GM19239 (cell line): ENCODE measurements around the gene ARSJ.
A peak's percentile ranks its signal among the peaks of the same experiment; 100 is the strongest.
"Not testable (repeated sequence)": the region's sequence is repeated elsewhere in the genome, so short reads cannot be mapped to it uniquely, and the experiment has no call there.

Source experiments
- DNase-seq: peaks from one replicate; pipeline ENCODE4 v3.0.0; 2011; ENCODE audit warnings: low spot score; ENCODE audit not compliant: insufficient read length
- FAIRE-seq: peaks from 2 replicates; lab custom pipeline; 2011; peaks lifted over from hg19 to GRCh38; lab: Jason Lieb, UNC

The ARSJ gene

GRCh38 chr4:113960684-113961321 lies 18.6 kb downstream of the ARSJ start:
- FAIRE-seq: no peak
- DNase-seq: no peak

- FAIRE-seq: no peak
- no peak for DNase-seq
Measured at GRCh38 chr4:113959539-113959937, 19.9 kb downstream of the ARSJ start.

GRCh38 chr4:113958766-113959538 lies 20.5 kb downstream of the ARSJ start:
- FAIRE-seq: peak; percentile 60
- no peak for DNase-seq

- FAIRE-seq (no peak), DNase-seq (no peak)
Measured at GRCh38 chr4:113957956-113958355, 21.5 kb downstream of the ARSJ start.

- FAIRE-seq (peak; percentile 66), DNase-seq (no peak)
Measured at GRCh38 chr4:113955948-113956347, 23.5 kb downstream of the ARSJ start.

- DNase-seq (no peak), FAIRE-seq (peak; percentile 40)
Measured at GRCh38 chr4:113955411-113955810, 24.0 kb downstream of the ARSJ start.

- DNase-seq (no peak), FAIRE-seq (peak; percentile 59)
Measured at GRCh38 chr4:113953888-113954287, 25.6 kb downstream of the ARSJ start.

GRCh38 chr4:113952452-113953029 lies 26.9 kb downstream of the ARSJ start:
- peak; percentile 20 for DNase-seq

GRCh38 chr4:113951263-113951662 lies 28.2 kb downstream of the ARSJ start:
- no peak for FAIRE-seq
- DNase-seq: no peak

More at GRCh38 chr4:113952452-113953029, 26.9 kb downstream of the ARSJ start:
- peak; percentile 99 for FAIRE-seq

GRCh38 chr4:113950207-113950606 lies 29.2 kb downstream of the ARSJ start:
- DNase-seq: no peak

GRCh38 chr4:113947484-113947883 lies 32.0 kb downstream of the ARSJ start:
- no peak for DNase-seq
- no peak for FAIRE-seq

More at GRCh38 chr4:113950207-113950606, 29.2 kb downstream of the ARSJ start:
- peak; percentile 78 for FAIRE-seq

- DNase-seq: no peak
- FAIRE-seq: no peak
Measured at GRCh38 chr4:113945906-113946305, 33.5 kb downstream of the ARSJ start.

GRCh38 chr4:113943863-113944262 lies 35.6 kb downstream of the ARSJ start:
- no peak for DNase-seq
- FAIRE-seq: peak; percentile 18

GRCh38 chr4:113943085-113943484 lies 36.4 kb downstream of the ARSJ start:
- FAIRE-seq (no peak), DNase-seq (no peak)

GRCh38 chr4:113941836-113942235 lies 37.6 kb downstream of the ARSJ start:
- DNase-seq: no peak
- no peak for FAIRE-seq

GRCh38 chr4:113940103-113940502 lies 39.3 kb downstream of the ARSJ start:
- not testable (repeated sequence) for DNase-seq, FAIRE-seq

GRCh38 chr4:113935190-113935589 lies 44.3 kb downstream of the ARSJ start:
- DNase-seq (no peak), FAIRE-seq (no peak)

- not testable (repeated sequence) for DNase-seq, FAIRE-seq
Measured at GRCh38 chr4:113924706-113925105, 54.7 kb downstream of the ARSJ start.

GRCh38 chr4:113921089-113921794 lies 58.2 kb downstream of the ARSJ start:
- DNase-seq (no peak), FAIRE-seq (peak; percentile 44)

- FAIRE-seq (no peak), DNase-seq (no peak)
Measured at GRCh38 chr4:113919611-113920010, 59.8 kb downstream of the ARSJ start.

- no peak for DNase-seq
- FAIRE-seq: no peak
Measured at GRCh38 chr4:113919145-113919544, 60.3 kb downstream of the ARSJ start.
